ENCODE measurements around the gene RNPEPL1. TPM values are rescaled to one million over a fixed set of nuclear protein-coding genes. Genes with fewer than 3 reads are reported as not detected.

The RNPEPL1 gene
- total RNA-seq, 1 donor from 2014 or later = 70.0 TPM

- Mint-ChIP-seq H3K27ac (no peak overlapping the region), H3K4me1 (no peaks in the 10 kb centered on the region), H3K4me3 (no peak overlapping the region), H3K9me3 (no peaks in the 10 kb centered on the region), H3K27me3 (no peaks in the 10 kb centered on the region), H3K36me3 (ENCODE audit: low read depth) (peaks cover 14% of the 10 kb centered on the region)
- TF ChIP-seq CTCF (IDR thresholded peaks at IDR 0.05) = no peak
- no peak for ATAC-seq (ENCODE audit: low read depth)
- no peak for DNase-seq
- CTCF ChIA-PET = no interaction called here
- POLR2A ChIA-PET = no interaction called here
- intact Hi-C loops (cut with micrococcal nuclease) = no loop called here
Observed at GRCh38 chr2:240604939-240605716, 36.8 kb downstream of the RNPEPL1 start.

- ATAC-seq (ENCODE audit: low read depth) (no peak), DNase-seq (no peak)
- Mint-ChIP-seq H3K27me3 (no peaks in the 10 kb centered on the region), H3K27ac (no peak overlapping the region), H3K4me1 (no peaks in the 10 kb centered on the region), H3K36me3 (ENCODE audit: low read depth) (peaks cover 7% of the 10 kb centered on the region), H3K4me3 (no peak overlapping the region), H3K9me3 (no peaks in the 10 kb centered on the region)
- intact Hi-C loops (cut with micrococcal nuclease) = no loop called here
- CTCF ChIA-PET = no interaction called here
- POLR2A ChIA-PET = no interaction called here
- no peak for TF ChIP-seq CTCF (IDR thresholded peaks at IDR 0.05)
Observed at GRCh38 chr2:240605867-240606743, 37.8 kb downstream of the RNPEPL1 start.

DNA sequence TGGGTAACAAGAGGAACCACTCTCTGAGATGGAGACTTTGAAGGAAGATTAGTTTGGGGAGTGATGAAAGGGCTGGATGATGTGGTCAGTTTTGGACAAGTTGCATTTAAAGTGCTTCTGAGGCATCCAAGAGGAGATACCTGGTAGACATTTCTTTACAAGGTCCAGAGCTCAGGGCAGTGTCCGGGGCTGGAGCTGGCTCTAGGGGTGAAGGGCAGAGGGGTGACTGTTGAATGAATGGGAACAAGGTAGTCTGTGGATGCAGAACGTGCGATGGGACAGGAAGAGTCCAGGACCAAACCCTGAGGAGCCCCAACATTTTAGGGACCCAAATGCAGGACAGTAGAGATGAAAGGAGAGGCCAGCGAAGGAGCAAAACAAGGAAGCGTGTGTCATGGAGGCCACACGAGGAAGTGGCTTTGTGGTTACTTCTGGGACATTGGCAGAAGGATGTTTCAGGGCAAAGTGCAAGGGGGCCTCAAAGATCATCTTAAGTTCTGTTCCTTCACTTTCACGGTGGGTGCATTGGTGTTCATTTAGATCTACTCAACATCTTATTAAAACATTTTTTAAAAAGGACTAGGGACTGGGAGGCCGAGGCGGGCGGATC, 43.4 kb downstream of the RNPEPL1 start:
- POLR2A ChIA-PET = no interaction called here
- no peak for ATAC-seq (ENCODE audit: low read depth)
- intact Hi-C loops (cut with micrococcal nuclease) = no loop called here
- peaks cover 6% of the 10 kb centered on the region for H3K36me3 Mint-ChIP-seq (ENCODE audit: low read depth)
- H3K4me3 Mint-ChIP-seq = no peak overlapping the region
- TF ChIP-seq CTCF (IDR thresholded peaks at IDR 0.05) = no peak
- H3K27ac Mint-ChIP-seq = no peak overlapping the region
- no peaks in the 10 kb centered on the region for H3K4me1 Mint-ChIP-seq
- H3K9me3 Mint-ChIP-seq = no peaks in the 10 kb centered on the region
- CTCF ChIA-PET = no interaction called here
- H3K27me3 Mint-ChIP-seq = no peaks in the 10 kb centered on the region
- no peak for DNase-seq

GRCh38 chr2:240613781-240614180, 45.5 kb downstream of the RNPEPL1 start:
- Mint-ChIP-seq H3K4me3 (no peak overlapping the region), H3K27ac (no peak overlapping the region), H3K9me3 (peaks cover 4% of the 10 kb centered on the region), H3K4me1 (no peaks in the 10 kb centered on the region), H3K27me3 (no peaks in the 10 kb centered on the region), H3K36me3 (ENCODE audit: low read depth) (peaks cover 7% of the 10 kb centered on the region)
- POLR2A ChIA-PET = no interaction called here
- no peak for DNase-seq
- CTCF ChIA-PET = no interaction called here
- TF ChIP-seq CTCF (IDR thresholded peaks at IDR 0.05) = no peak
- no peak for ATAC-seq (ENCODE audit: low read depth)
- intact Hi-C loops (cut with micrococcal nuclease) = no loop called here

GRCh38 chr2:240614391-240614790, 46.1 kb downstream of the RNPEPL1 start:
- H3K27ac Mint-ChIP-seq = no peak overlapping the region
- no peak for ATAC-seq (ENCODE audit: low read depth)
- peaks cover 7% of the 10 kb centered on the region for H3K36me3 Mint-ChIP-seq (ENCODE audit: low read depth)
- ChIA-PET CTCF (no interaction called here), POLR2A (no interaction called here)
- no peak for TF ChIP-seq CTCF (IDR thresholded peaks at IDR 0.05)
- H3K9me3 Mint-ChIP-seq = peaks cover 4% of the 10 kb centered on the region
- no peak overlapping the region for H3K4me3 Mint-ChIP-seq
- H3K4me1 Mint-ChIP-seq = no peaks in the 10 kb centered on the region
- DNase-seq = no peak
- H3K27me3 Mint-ChIP-seq = no peaks in the 10 kb centered on the region
- intact Hi-C loops (cut with micrococcal nuclease) = no loop called here

Data from activated B cell treated with CpG ODN at 0.5 μM for 24 hours (primary cell).